Neuron (in vitro differentiated cells): ENCODE data around the gene CBX8.

Experiments used
- H2AFZ ChIP-seq: one replicate; pipeline ENCODE4 v1.6.1; 2013; ENCODE audit warnings: low read depth, mild to moderate bottlenecking, inconsistent platforms, low read length, moderate library complexity
- H3K27me3 ChIP-seq: one replicate; pipeline ENCODE4 v1.6.1; 2013; ENCODE audit warnings: low read length; ENCODE audit not compliant: insufficient read depth
- H3K36me3 ChIP-seq: one replicate; pipeline ENCODE4 v1.6.1; 2013; ENCODE audit warnings: low read length; ENCODE audit not compliant: insufficient read depth
- H3K4me1 ChIP-seq: one replicate; pipeline ENCODE4 v1.6.1; 2013; ENCODE audit warnings: low read length; ENCODE audit not compliant: insufficient read depth
- H3K4me3 ChIP-seq: 2 replicates; pipeline ENCODE4 v1.5.1; 2013; ENCODE audit warnings: mild to moderate bottlenecking, low read length, moderate library complexity
- H3K9me3 ChIP-seq: one replicate; pipeline ENCODE4 v1.6.1; 2013; ENCODE audit warnings: low read length

Gene CBX8

DNA sequence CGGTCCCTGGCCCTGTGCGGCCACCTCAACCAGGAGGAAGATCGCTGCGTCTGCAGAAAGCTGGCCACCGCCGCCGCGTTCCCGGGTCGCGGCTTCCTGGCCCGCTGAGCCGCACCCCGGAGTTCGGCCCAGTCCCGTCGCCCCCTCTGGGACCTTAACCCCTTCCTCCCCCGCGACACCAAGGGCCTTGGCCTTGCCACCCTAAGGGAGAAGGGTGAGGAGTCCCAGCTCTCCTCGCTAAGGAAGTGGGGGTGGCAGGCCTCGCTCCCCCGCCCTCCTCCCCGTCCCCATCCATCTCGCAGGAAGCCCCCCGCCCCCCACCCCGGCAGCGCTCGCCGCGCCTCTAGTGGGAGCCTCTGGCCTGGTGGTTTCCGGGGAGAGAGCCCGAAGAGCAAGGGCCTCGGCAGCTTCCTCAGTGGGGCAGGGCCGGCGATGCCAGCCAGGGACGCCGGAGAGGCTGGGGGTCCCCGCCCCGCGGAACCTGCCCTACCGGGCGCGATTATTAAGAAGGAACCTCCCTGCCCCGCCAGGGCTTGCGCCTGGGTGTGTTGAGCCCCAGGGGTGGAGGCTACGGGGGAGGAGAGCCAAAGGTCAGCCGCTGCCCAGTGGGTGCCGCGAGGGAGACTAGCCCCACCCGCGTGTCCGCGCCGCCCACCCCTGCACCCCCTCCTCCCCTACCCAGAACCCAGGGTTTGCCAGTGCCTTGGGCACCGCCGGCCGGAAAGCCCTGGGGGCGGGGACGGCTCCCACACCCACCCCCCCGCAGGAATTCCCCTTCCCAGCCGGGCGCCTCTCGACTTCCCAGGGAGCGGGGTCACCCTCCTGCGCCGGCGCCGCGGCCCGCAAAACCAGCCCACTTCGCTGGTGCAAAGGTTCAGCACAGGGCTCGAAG is 35.6 kb upstream of the CBX8 start:
- peaks cover 49% of the 10 kb centered on the region for H3K4me1 ChIP-seq
- H3K4me3 ChIP-seq: no peak overlapping the region

DNA sequence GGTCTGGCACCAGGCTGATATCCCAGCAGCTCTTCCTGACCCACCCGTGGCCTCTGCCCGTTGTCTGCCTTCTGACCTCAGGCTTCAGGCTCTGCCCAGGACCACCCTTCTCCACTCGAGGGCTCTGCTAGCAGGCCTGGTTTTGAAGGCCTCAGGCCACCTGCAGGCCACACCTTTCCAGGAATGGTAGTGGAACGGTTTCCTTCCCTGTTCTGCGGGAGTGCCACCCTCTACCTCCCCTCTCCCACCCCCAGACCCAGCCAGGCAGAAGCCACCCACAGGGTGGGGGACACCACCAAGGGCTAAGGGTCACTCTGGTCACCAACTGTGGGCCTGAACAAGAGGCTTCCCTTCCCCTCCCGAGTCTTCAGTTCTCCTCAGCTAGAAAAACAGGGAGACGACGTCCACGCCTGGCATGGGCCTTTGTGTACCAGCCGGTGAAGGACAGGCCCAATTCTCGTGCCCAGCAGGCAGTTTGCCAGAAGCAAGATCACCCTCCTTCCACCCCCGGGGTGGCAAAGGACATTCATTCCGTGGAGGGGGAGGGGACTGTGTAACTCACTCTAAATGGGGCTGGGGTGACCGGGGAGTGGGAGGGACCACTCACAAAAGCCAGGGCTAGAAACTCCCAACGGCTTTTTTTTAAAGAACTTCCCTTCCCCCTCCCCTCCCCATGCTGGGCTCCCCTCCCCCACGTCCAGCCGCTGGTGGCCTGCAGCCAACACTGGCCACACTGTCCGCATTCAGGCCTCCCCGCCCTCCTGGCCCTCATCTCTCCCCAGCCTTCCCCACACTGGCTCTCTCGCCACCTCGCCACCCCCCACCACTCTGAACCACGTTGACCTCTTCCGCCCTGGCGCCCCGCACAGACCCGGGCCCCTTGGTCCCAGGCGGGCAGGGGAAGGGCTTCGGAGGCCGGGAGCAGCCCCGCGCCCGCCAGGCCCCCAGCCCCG is 34.7 kb upstream of the CBX8 start:
- Histone ChIP-seq H3K27me3 (no peaks in the 10 kb centered on the region), H3K4me3 (no peak overlapping the region)

More for the DNA sequence above, 35.6 kb upstream of the CBX8 start:
- Histone ChIP-seq H3K27me3 (no peaks in the 10 kb centered on the region), H3K9me3 (peaks cover 9% of the 10 kb centered on the region), H3K36me3 (peaks cover 36% of the 10 kb centered on the region), H2AFZ (no peak overlapping the region)

DNA sequence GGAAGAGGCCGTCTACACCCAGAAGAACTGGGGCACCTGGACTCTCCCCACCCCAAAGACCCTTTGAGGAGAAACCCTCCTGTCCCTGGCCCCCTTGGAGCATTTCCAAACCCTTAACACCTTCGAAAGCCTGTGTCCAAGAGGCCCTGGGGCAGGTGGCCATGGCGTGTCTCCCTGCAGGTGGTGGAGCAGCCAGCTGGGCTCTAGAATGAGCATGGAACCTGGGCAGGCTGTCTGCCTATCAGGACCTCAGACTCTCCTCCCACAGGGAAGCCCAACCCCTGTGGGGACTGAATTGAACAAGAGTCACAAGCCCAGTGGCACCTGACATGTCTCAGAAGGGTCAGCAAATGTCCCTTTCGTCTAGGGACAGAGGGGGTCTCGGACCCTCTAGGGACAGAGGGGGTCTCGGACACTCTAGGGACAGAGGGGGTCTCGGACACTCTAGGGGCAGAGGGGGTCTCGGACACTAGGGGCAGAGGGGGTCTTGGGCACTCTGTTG is 33.9 kb upstream of the CBX8 start:
- Histone ChIP-seq H3K27me3 (no peaks in the 10 kb centered on the region), H3K9me3 (peaks cover 9% of the 10 kb centered on the region)

More for the DNA sequence above, 34.7 kb upstream of the CBX8 start:
- H2AFZ ChIP-seq: no peak overlapping the region
- peaks cover 9% of the 10 kb centered on the region for H3K9me3 ChIP-seq
- H3K4me1 ChIP-seq: peaks cover 40% of the 10 kb centered on the region
- H3K36me3 ChIP-seq: peaks cover 34% of the 10 kb centered on the region

DNA sequence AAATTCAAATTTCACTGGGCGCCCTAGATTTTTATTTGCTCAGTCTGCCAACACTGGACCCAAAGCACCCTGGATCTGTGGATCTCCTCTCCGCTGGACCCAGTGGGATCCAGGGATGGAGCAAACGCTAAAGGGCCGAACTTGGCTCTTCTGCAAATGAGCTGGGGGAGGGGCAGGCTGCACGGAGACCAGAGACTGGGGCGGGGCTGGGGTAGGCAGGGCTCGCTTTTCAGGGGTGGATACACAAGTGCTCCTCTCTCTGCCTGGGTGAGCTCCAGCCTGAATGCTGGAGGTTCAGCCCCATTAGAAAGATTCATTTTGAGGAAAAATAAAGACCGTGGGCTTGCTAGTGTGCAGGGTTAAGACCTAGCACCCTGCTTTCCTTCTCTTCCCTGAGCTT is 33.4 kb upstream of the CBX8 start:
- Histone ChIP-seq H3K36me3 (peaks cover 23% of the 10 kb centered on the region), H3K9me3 (peaks cover 9% of the 10 kb centered on the region), H3K4me3 (no peak overlapping the region), H2AFZ (no peak overlapping the region), H3K4me1 (peaks cover 32% of the 10 kb centered on the region), H3K27me3 (no peaks in the 10 kb centered on the region)

More for the DNA sequence above, 33.9 kb upstream of the CBX8 start:
- Histone ChIP-seq H3K36me3 (peaks cover 27% of the 10 kb centered on the region), H2AFZ (no peak overlapping the region), H3K4me1 (peaks cover 33% of the 10 kb centered on the region), H3K4me3 (no peak overlapping the region)

DNA sequence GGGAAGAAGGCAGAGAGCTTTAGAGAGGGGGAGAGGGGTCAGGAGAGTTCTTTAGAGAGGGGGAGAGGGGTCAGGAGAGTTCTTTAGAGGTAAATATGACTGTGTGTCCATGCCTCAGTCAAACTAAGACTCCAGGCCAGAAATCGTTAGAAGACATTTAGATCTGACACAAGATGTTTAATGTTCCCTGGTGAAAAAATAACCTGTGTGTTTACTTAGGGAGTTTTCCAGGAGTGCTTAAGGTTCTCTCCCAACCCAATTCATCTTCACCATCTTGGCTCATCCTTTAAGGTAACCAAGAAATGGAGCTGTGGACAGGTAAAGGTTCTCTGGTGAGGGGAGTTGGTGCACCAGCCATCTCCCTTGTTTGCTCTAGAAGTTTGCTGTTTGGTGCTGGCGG is 32.6 kb upstream of the CBX8 start:
- Histone ChIP-seq H3K4me3 (no peak overlapping the region), H2AFZ (no peak overlapping the region), H3K9me3 (peaks cover 2% of the 10 kb centered on the region), H3K36me3 (peaks cover 14% of the 10 kb centered on the region), H3K27me3 (no peaks in the 10 kb centered on the region), H3K4me1 (peaks cover 32% of the 10 kb centered on the region)

DNA sequence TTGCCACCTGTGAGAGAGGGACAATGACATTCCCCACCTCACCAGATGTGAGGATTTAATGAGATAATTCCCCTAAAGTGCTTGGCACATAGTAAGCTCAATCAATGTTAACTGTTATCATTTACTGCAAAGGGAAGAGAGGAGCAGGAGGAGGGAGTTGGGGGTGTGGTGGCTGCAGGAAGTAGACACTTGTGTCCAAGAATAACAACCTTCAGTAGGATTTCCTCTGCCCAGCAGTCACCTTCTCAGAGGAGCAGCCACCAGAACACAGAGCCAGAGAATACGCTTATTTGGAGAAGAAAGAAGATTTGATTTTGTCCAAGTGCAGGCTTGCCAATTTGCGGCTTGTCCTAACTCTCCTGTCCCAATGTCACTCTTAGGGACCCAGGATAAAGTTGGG is 32.1 kb upstream of the CBX8 start:
- Histone ChIP-seq H2AFZ (no peak overlapping the region), H3K9me3 (no peaks in the 10 kb centered on the region), H3K4me3 (no peak overlapping the region), H3K27me3 (no peaks in the 10 kb centered on the region), H3K36me3 (peaks cover 10% of the 10 kb centered on the region), H3K4me1 (peaks cover 32% of the 10 kb centered on the region)

DNA sequence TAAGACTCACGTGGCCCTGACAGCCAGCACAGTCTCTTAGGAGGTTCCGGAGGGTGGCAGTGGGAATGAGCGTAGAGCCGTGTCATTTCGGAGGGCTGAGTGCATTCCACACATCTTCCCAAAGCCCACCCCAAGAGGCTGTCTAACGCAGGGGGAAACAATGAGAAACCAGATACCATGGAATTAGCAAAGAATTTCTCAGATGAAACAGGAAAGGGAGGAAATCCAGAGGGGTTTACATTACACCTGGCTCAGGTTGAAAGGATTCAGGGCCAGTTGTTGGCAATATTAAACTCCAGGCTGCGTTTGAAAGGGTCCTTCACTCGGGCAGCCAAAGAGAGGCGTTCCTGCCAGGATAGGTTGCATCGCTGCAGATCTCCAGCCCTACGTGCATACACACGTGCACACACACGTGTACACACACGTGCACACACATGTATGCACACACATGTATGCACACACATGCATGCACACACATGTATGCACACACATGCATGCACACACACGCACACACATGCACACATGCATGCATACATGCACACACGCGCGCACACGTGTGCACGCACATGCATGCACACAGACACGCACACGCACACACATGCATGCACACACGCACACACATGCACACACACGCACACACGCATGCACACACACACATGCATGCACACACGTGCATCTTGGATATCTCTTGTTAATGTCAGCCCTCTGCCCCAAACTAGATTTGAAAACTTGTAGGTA is 30.1 kb upstream of the CBX8 start:
- Histone ChIP-seq H2AFZ (no peak overlapping the region), H3K4me3 (no peak overlapping the region), H3K27me3 (no peaks in the 10 kb centered on the region), H3K4me1 (peaks cover 26% of the 10 kb centered on the region), H3K36me3 (no peaks in the 10 kb centered on the region), H3K9me3 (no peaks in the 10 kb centered on the region)

DNA sequence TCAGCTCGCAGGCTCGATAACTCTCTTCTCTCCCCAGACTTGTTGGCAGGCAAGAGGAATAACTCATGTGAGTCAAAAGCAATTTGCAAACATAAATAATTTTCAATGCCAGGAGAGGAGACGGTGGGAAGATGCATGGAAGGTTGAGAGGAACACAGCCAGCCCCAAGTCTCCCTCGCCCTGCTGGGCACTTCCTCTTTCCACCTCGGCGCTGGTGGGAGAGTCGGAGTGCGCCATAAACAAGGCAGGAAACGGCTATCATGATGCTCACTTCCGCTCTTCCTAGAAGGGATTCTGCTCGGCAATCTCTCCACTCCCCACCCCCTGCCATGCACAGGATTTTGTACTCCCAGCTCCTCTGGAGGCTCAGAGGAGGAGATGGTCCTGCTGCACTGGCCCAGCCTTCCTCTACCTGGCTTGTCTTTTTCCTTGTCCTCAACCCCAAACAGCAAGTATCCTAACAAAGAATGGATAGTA is 29.4 kb upstream of the CBX8 start:
- Histone ChIP-seq H3K9me3 (no peaks in the 10 kb centered on the region), H3K36me3 (no peaks in the 10 kb centered on the region), H3K4me3 (no peak overlapping the region), H2AFZ (no peak overlapping the region), H3K4me1 (peaks cover 18% of the 10 kb centered on the region), H3K27me3 (no peaks in the 10 kb centered on the region)

DNA sequence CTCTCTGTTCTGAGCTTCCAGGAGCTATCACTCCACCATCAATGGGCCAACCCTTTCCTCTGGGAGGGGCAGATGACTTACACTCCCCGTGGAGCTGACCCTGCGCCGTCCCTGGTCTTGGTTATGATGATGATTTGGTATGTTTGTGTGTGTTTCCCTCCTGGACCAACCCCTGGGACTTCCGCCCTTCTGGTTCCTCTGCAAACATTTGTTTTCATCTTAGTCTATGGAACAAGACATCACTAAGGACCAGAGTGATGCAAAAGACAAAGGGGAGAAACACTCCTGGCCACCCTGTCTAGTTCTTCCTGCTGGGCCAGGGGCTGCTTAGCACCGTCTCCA is 28.7 kb upstream of the CBX8 start:
- no peaks in the 10 kb centered on the region for H3K36me3 ChIP-seq
- no peak overlapping the region for H3K4me3 ChIP-seq
- no peaks in the 10 kb centered on the region for H3K9me3 ChIP-seq
- peaks cover 3% of the 10 kb centered on the region for H3K27me3 ChIP-seq
- H2AFZ ChIP-seq: no peak overlapping the region
- H3K4me1 ChIP-seq: peaks cover 16% of the 10 kb centered on the region

DNA sequence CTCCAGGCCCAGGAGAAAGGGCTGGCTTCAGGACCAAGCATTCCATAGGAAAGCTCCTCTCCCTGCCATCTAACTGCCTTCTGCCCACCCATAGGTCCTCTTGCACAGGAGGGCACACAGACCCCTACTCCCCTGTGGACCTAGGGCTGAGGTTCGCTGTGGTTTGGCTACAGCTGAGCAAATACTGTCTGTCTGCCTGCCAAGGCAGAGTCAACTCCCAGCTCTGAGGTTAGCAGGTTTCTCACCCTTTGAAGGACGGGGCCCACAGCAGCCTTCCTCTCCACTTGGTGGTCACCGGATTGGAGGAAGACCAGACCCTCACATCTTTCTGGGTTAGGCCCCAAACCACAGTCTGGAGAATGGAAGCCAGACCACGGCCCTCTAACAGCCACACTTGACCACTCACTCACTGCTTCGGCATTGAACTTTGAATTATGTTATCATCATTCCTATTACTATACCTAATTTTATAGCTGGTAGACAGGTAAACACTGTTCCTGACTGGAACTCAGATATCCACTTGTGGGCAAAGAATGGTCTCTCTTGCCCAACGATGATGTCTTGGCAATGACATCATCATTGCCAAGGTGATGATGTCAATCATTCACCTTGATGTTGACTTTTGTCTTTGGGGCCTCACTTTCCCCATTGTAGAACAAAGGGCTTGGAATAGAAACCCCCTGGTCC is 28.2 kb upstream of the CBX8 start:
- H3K4me1 ChIP-seq: peaks cover 16% of the 10 kb centered on the region
- H3K4me3 ChIP-seq: no peak overlapping the region
- H2AFZ ChIP-seq: no peak overlapping the region
- H3K27me3 ChIP-seq: peaks cover 3% of the 10 kb centered on the region
- H3K36me3 ChIP-seq: no peaks in the 10 kb centered on the region
- H3K9me3 ChIP-seq: no peaks in the 10 kb centered on the region

DNA sequence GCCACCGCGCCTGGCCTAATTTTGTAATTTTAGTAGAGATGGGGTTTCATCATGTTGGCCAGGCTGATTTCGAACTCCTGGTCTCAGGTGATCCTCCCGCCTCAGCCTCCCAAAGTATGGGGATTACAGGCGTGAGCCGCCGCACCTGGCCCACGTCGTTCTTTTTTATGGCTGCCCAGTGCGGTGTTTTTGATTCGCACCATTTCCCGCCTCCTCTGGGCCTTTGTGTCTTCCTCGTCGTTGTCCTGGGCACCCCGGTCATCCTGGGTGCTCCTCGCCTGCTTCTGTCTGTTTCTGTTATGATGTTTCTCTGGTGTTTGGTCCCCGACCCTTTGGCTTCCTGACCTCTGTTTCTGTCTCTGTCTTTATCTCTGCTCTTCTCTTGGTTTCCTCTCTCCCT is 27.4 kb upstream of the CBX8 start:
- no peaks in the 10 kb centered on the region for H3K9me3 ChIP-seq
- peaks cover 3% of the 10 kb centered on the region for H3K27me3 ChIP-seq
- no peak overlapping the region for H3K4me3 ChIP-seq
- H3K36me3 ChIP-seq: no peaks in the 10 kb centered on the region
- no peak overlapping the region for H2AFZ ChIP-seq
- peaks cover 12% of the 10 kb centered on the region for H3K4me1 ChIP-seq

DNA sequence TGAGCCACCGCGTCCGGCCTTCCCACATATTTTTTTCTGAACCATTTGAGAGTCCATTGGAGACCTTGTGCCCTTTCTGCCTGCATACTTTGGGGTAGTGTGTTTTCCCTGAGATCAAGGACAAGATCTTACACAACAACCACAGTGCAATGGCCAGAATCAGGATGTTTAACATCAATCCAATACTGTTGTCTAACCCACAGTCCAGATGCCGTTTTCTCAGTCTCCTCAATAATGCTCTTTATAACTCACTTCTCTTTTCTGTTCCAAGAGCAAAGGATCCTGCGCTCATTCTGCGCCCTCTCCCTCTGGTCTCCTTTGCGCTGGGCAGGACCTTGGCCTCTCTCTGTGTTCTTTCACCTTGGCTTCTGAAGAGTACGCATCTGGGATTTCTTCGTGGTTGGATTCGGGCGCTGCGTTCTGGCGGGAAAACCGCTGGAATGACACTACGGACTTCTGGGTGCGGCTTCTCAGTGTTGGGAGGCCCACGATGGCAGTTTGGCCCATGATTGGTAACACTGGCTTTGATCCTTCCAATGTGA is 25.8 kb upstream of the CBX8 start:
- H3K9me3 ChIP-seq: no peaks in the 10 kb centered on the region

More for the DNA sequence above, 25.8 kb upstream of the CBX8 start:
- no peaks in the 10 kb centered on the region for H3K4me1 ChIP-seq
- H3K27me3 ChIP-seq: peaks cover 8% of the 10 kb centered on the region
- H2AFZ ChIP-seq: no peak overlapping the region
- no peaks in the 10 kb centered on the region for H3K36me3 ChIP-seq
- no peak overlapping the region for H3K4me3 ChIP-seq
